RKO (cell line): ENCODE measurements around the gene PRG3.

Source experiments
- DNase-seq: peaks from one replicate; pipeline ENCODE4 v3.0.0-alpha.2; 2016; ENCODE audit warnings: low spot score

The PRG3 gene

GRCh38 chr11:57336111-57336666 is 44.8 kb downstream of the PRG3 start:
- DNase-seq = peak; percentile 18

DNA sequence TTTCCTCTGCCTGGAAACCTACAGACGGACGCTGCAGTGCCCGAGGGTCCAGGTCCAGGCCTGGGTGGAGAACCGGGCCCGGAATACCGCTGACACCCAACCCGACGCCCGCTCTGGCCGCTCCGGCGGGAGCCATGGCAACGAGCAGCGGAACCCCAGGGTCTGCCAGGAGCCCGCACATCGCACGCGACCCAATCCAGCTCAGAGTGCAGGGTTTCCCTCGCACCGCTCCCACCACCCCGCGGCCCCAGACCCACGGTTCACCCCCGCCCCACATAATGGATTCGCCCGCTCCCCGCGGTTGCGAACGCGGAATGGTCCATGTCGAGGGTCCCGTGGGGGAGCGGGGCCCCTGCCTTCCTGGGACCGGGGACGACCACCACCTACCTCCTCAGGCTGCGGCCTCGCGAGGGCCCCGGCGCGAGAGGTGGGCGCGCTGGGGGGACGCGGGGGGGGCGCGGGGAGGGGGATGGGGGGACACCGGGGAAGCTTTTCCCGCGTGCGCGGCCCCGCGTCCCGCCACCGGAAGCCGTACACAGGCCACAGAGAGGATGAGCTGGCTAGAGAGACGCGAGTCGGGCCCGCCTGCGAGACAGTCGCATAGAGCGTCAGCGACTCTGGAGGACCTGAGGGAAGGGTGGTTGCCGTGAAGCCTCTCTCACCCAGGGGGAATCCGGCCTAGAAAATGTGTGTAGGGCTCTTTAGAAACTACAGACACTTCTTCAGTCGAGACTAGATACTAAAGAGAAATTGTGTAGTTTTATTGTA is 45.4 kb downstream of the PRG3 start, which contains the start of gene SSRP1:
Gene SSRP1 (minus strand): TSS at position 550 of the 768 bp plus-strand sequence. CDS start 771 bp downstream, outside the sequence.
- peak; percentile 92 for DNase-seq

GRCh38 chr11:57335023-57335342 is 46.0 kb downstream of the PRG3 start:
- no peak for DNase-seq

DNA sequence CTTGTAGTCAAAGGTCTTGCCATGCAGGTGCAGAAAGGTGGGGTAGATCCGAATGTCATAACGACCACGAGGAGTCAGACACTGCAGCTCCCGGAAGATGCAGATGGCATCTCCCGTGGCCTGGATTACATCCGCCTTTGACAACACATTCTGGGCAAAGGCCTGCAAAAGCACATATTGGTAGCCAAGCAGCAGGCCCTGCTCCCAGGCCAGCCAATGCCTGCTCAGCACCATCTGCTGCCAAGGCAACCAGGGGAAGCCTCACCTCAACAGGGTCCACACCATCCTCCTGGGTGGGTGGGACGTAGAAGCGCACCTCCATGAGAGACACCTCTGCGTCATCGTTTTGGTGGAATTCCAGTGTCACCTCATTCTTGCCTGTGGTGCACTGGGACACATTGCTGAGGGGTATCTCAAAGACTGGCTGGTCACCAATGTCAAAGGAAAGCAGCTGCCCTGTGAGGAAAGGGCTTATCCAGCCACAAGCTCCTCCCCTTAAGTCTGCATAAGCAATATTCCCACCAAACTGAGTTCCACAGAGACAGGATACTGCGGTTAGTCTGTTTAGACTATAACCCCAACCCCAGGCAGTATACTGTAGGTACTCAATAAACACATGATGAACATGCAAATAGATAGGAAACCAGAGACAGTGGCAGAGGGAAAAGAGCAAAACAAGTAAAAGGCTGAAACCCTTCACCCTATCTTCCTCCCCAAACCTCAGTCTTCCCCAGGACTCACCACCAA is 48.1 kb downstream of the PRG3 start:
- DNase-seq = no peak

- no peak for DNase-seq
These were observed 49.2 kb downstream of the PRG3 start for GRCh38 chr11:57331720-57332119.

DNA sequence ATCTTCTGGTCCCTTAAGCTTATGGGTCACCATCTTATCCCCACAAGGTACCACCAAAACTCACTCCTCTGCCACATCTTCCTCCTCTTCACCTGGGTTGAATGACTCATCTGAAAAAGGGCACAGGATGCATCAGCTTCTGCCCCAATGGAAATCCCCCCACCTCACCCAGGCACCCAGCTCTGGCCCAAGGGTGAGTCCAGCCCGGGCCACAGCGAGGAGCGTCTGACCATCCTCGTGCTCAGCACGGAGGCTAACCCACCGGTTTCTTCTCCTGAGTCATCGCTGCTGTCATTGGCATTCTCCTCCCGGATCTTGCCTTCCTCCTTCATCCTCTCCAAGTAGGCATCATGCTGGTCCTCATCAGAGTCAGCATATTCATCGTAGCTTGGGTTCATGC is 50.9 kb downstream of the PRG3 start:
- DNase-seq = no peak

- DNase-seq = no peak
These were observed 53.2 kb downstream of the PRG3 start for GRCh38 chr11:57327721-57328120.
